HepG2 (cell line): ENCODE results near the gene ZNF248. TPM values are rescaled to one million over a fixed set of nuclear protein-coding genes. Genes with fewer than 3 reads are reported as not detected.

Experiments
- ATAC-seq: fragments of 200-7000 bp; cut with Tn5 transposase; 3 replicates; pipeline ENCODE4 v1.9.1; 2020; ENCODE audit warnings: mild to moderate bottlenecking, moderate library complexity
- BruUV-seq: library from RNA; stranded (reverse); fragments of 400-500 nt; replicated peaks from 2 replicates; lab custom pipeline; 2021; lab: Mats Ljungman, UMichigan
- CTCF ChIA-PET: fragments of 300-600 bp; formaldehyde crosslinking; extraction: SDS; loops from one replicate; lab custom pipeline; 2021; ENCODE audit warnings: low total read pairs, inconsistent platforms, low intra/inter-chr PET ratio; lab: Yijun Ruan, JAX
- POLR2A ChIA-PET: fragments of 350-600 bp; sonication (Branson Sonifier 250); formaldehyde crosslinking; loops from one replicate; lab custom pipeline; 2020; ENCODE audit warnings: antibody characterized with exemption, inconsistent platforms; lab: Yijun Ruan, JAX
- DNase-seq: peaks from one replicate; pipeline ENCODE4 v3.0.0-alpha.2; 2015; ENCODE audit warnings: low spot score
- FAIRE-seq: peaks from 3 replicates; lab custom pipeline; 2011; peaks lifted over from hg19 to GRCh38; lab: Jason Lieb, UNC
- H2AFZ ChIP-seq: one replicate; pipeline ENCODE4 v1.6.1; 2011; ENCODE audit warnings: low read length, inconsistent platforms
- H3K27ac ChIP-seq: fragments of 300-600 bp; 3 replicates; pipeline ENCODE4 v1.8.0; 2011; ENCODE audit warnings: mixed run types, mild to moderate bottlenecking, mixed read lengths, low read length, inconsistent platforms; ENCODE audit not compliant: insufficient read depth; ENCODE audit errors: extremely low read length
- H3K27me3 ChIP-seq, 2 experiments: fragments of 200-600 bp in 1 of 2; 2 replicates in 1 of 2; 3 replicates in 1 of 2; pipeline versions ENCODE4 v1.6.0 to v1.8.0; 2011; ENCODE audit warnings: low read length in 2 of 2, mild to moderate bottlenecking in 2 of 2, moderate library complexity in 2 of 2, inconsistent platforms in 1 of 2; ENCODE audit not compliant: insufficient read depth in 2 of 2, control insufficient read depth in 1 of 2
- H3K36me3 ChIP-seq, 2 experiments: fragments of 200-600 bp in 1 of 2; replicated peaks in 1 of 2; 2 replicates in 1 of 2; 3 replicates in 1 of 2; pipeline versions ENCODE4 v1.5.1 to v1.8.0; 2011; ENCODE audit warnings: low read length in 2 of 2, inconsistent platforms in 1 of 2; ENCODE audit not compliant: insufficient read depth in 2 of 2, control insufficient read depth in 1 of 2
- H3K4me1 ChIP-seq: 2 replicates; pipeline ENCODE4 v1.5.1; 2012; ENCODE audit warnings: low read length, inconsistent platforms; ENCODE audit not compliant: insufficient read depth
- H3K4me2 ChIP-seq: 2 replicates; pipeline ENCODE4 v1.6.0; 2011; ENCODE audit warnings: low read depth, low read length, inconsistent platforms
- H3K4me3 ChIP-seq, 3 experiments: fragments of 200-600 bp in 1 of 3; sonication (generic), shearing (Covaris generic) in 1 of 3; replicated peaks in 1 of 3; 2 replicates each; pipeline ENCODE4 v1.5.1; 2011 to 2016; ENCODE audit warnings: low read length in 3 of 3, inconsistent platforms in 2 of 3, low read depth in 2 of 3, mild to moderate bottlenecking in 2 of 3, control low read depth in 1 of 3, mixed read lengths in 1 of 3; ENCODE audit not compliant: insufficient read depth in 1 of 3
- H3K79me2 ChIP-seq: one replicate; pipeline ENCODE4 v1.6.1; 2011; ENCODE audit warnings: low read length, inconsistent platforms; ENCODE audit not compliant: insufficient read depth
- H3K9ac ChIP-seq: 2 replicates; pipeline ENCODE4 v1.6.0; 2011; ENCODE audit warnings: mild to moderate bottlenecking, low read depth, low read length, inconsistent platforms; ENCODE audit not compliant: insufficient read depth
- H3K9me3 ChIP-seq: 2 replicates; pipeline ENCODE4 v1.5.1; 2012; ENCODE audit warnings: mild to moderate bottlenecking, low read length
- H4K20me1 ChIP-seq: 2 replicates; pipeline ENCODE4 v1.6.0; 2011; ENCODE audit warnings: inconsistent platforms, mild to moderate bottlenecking, low read length, moderate library complexity; ENCODE audit not compliant: insufficient read depth
- CEBPB ChIP-seq: IDR thresholded peaks from 2 replicates; pipeline ENCODE4 v1.6.1; 2011; ENCODE audit warnings: low read depth, low read length, improper control_type of control experiment, borderline replicate concordance
- CEBPG ChIP-seq: IDR thresholded peaks from 2 replicates; pipeline ENCODE4 v1.6.1; 2016
- DMAP1 ChIP-seq: IDR thresholded peaks from 2 replicates; pipeline ENCODE4 v1.6.1; 2016
- E2F2 ChIP-seq: sonication (generic); formaldehyde crosslinking; IDR thresholded peaks from 2 replicates; pipeline ENCODE4 v1.4.0; 2020; ENCODE audit warnings: missing genetic modification reagents, borderline replicate concordance
- FOXA1 ChIP-seq, 2 experiments: fragments of 450-650 bp in 1 of 2; sonication (generic) in 1 of 2; formaldehyde crosslinking in 1 of 2; IDR thresholded peaks; 2 replicates each; pipeline versions ENCODE4 v1.4.0 to v1.6.1; 2016 to 2020; ENCODE audit warnings: missing genetic modification reagents in 1 of 2
- KAT2B ChIP-seq: fragments of 150-350 bp; IDR thresholded peaks from 2 replicates; pipeline ENCODE4 v1.6.1; 2014; ENCODE audit warnings: low read depth, low read length, borderline replicate concordance
- KLF9 ChIP-seq: IDR thresholded peaks from 2 replicates; pipeline ENCODE4 v1.6.1; 2016; ENCODE audit warnings: low read depth
- NFE2 ChIP-seq: sonication (generic); formaldehyde crosslinking; IDR thresholded peaks from 2 replicates; pipeline ENCODE4 v1.4.0; 2020; ENCODE audit warnings: missing genetic modification reagents
- NFYB ChIP-seq: sonication (generic); formaldehyde crosslinking; IDR thresholded peaks from 2 replicates; pipeline ENCODE4 v1.4.0; 2020; ENCODE audit warnings: missing genetic modification reagents
- PCBP1 ChIP-seq: fragments of 200-400 bp; formaldehyde crosslinking; IDR thresholded peaks from 2 replicates; pipeline ENCODE4 v1.6.1; 2017; ENCODE audit warnings: mild to moderate bottlenecking, low read depth, low read length, borderline replicate concordance
- PCBP2 ChIP-seq: fragments of 200-400 bp; formaldehyde crosslinking; optimal IDR thresholded peaks from 2 replicates; pipeline ENCODE3; 2018; ENCODE audit warnings: low read length, low read depth; ENCODE audit not compliant: poor library complexity, severe bottlenecking
- REL ChIP-seq: sonication (generic); formaldehyde crosslinking; conservative IDR thresholded peaks from 2 replicates; pipeline ENCODE4 v1.8.0; 2022; ENCODE audit warnings: mild to moderate bottlenecking, missing genetic modification reagents, moderate library complexity
- SPEN ChIP-seq: sonication (generic); formaldehyde crosslinking; IDR thresholded peaks from 2 replicates; pipeline ENCODE4 v1.5.1; 2020; ENCODE audit warnings: low read depth, mild to moderate bottlenecking, missing genetic modification reagents
- ZFX ChIP-seq: sonication (generic); formaldehyde crosslinking; IDR thresholded peaks from 2 replicates; pipeline ENCODE4 v1.4.0; 2020; ENCODE audit warnings: mild to moderate bottlenecking, low read depth, missing genetic modification reagents, moderate library complexity
- ZNF225 ChIP-seq: sonication (generic); formaldehyde crosslinking; IDR thresholded peaks from 2 replicates; pipeline ENCODE4 v1.4.0; 2020; ENCODE audit warnings: mild to moderate bottlenecking, missing genetic modification reagents
- ZNF264 ChIP-seq: sonication (generic); formaldehyde crosslinking; IDR thresholded peaks from 2 replicates; pipeline ENCODE4 v1.4.0; 2020; ENCODE audit warnings: missing genetic modification reagents
- ZNF430 ChIP-seq: sonication (generic); formaldehyde crosslinking; IDR thresholded peaks from 2 replicates; pipeline ENCODE4 v1.9.0; 2021; ENCODE audit warnings: mild to moderate bottlenecking, missing genetic modification reagents
- ZNF451 ChIP-seq: sonication (generic); formaldehyde crosslinking; IDR thresholded peaks from 2 replicates; pipeline ENCODE4 v1.5.0; 2020; ENCODE audit warnings: mild to moderate bottlenecking, missing genetic modification reagents
- ZNF564 ChIP-seq: sonication (generic); formaldehyde crosslinking; IDR thresholded peaks from 2 replicates; pipeline ENCODE4 v1.8.1; 2023; ENCODE audit warnings: mild to moderate bottlenecking, missing genetic modification reagents
- ZNF777 ChIP-seq: sonication (generic); formaldehyde crosslinking; IDR thresholded peaks from 2 replicates; pipeline ENCODE4 v1.4.0; 2020; ENCODE audit warnings: missing genetic modification reagents
- WGBS: methylation state at CpG from one replicate; pipeline ENCODE4 v1.1.6; 2017; ENCODE audit warnings: low lambda C conversion rate; 5-methylcytosine and 5-hydroxymethylcytosine counted together
- in situ Hi-C: cut with HindIII; loops from 2 replicates; pipeline ENCODE4 v1.10.0; 2017; ENCODE audit warnings: low pct_unique_long_range_greater_than_20kb; ENCODE audit not compliant: extremely low pct_ligation_motif_present
- intact Hi-C: fragments of 100-400 bp; cut with micrococcal nuclease; formaldehyde crosslinking; loops from one replicate; pipeline ENCODE4 v1.10.0; 2022; ENCODE audit not compliant: unreplicated experiment
- polyA plus RNA-seq, 8 experiments: library from polyadenylated mRNA; depleted of rRNA in 3 of 8; stranded (reverse) in 7 of 8; unstranded in 1 of 8; fragments of >200 nt; fragmentation: Illumina TruSeq in 4 of 8; extraction: Trizol in 4 of 8; gene quantifications; 2 replicates each; pipeline versions ENCODE4 v1.2.1 to v1.2.3, GENCODE V29; 2011 to 2016; ENCODE audit warnings: low read depth in 4 of 8, missing spikeins in 1 of 8, mixed read lengths in 1 of 8; ENCODE audit not compliant: insufficient read depth in 1 of 8
- total RNA-seq, 5 experiments: library from RNA; depleted of rRNA; stranded (reverse); fragments of >200 nt; fragmentation: Illumina TruSeq; extraction: Trizol; gene quantifications; 2 replicates each; pipeline ENCODE4 v1.2.3, GENCODE V29; 2016; ENCODE audit warnings: low read depth in 1 of 5

The ZNF248 gene
- total and polyA plus RNA-seq, 2 of the 13 experiments (the other 11 are each of a cell fraction or from before 2014, with no cell fraction given) = 12.8 to 13.3 TPM

DNA sequence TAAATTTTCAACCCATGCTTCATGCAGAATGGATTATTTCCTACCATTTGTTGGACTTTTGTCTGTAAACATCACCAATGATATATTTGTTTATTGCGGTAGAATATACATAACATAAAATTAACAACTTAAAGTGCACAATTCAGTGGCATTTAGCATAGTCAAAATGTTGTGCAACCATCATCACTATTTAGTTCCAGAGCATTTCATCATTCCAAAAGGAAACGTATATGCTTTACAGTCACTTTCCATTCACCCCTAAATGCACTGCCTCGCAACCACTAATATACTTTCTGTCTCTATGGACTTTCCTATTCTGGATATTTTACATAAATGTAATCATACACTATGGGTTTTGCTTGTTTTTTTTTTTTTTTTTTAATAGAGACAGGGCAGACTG, 11.4 kb upstream of the ZNF248 start:
- POLR2A ChIA-PET = no interaction called here
- Histone ChIP-seq H3K36me3 (no peaks in the 10 kb centered on the region), H3K79me2 (no peaks in the 10 kb centered on the region), H3K27me3 (no peaks in the 10 kb centered on the region), H3K9me3 (no peaks in the 10 kb centered on the region), H3K9ac (no peak overlapping the region), H4K20me1 (no peaks in the 10 kb centered on the region), H3K4me2 (no peak overlapping the region), H2AFZ (no peak overlapping the region), H3K4me1 (peaks cover 64% of the 10 kb centered on the region)
- intact Hi-C loops (no loop called here), in situ Hi-C loops (no loop called here)
- no TSS peak for BruUV-seq
- ATAC-seq = no peak
- WGBS = 11% methylated on average over 3 of the region's 3 CpGs
- CTCF ChIA-PET = no interaction called here
- FAIRE-seq = no peak
- no peak for DNase-seq
- no peak for TF ChIP-seq PCBP2
- TF ChIP-seq ZNF564 = no peak
- TF ChIP-seq ZNF451 (CRISPR knock-in tag) = no peak
- TF ChIP-seq CEBPB = peak; percentile 74; the same call in 1 of the 2 replicates
- TF ChIP-seq CEBPG = peak; percentile 35; the same call in 1 of the 2 replicates
- TF ChIP-seq DMAP1 (CRISPR knock-in tag) = no peak
- no peak for TF ChIP-seq KAT2B
- no peak for TF ChIP-seq REL (CRISPR knock-in tag)
- TF ChIP-seq, all 625 proteins: peak for 2
- H3K27ac ChIP-seq = no peak overlapping the region
- no peak overlapping the region for H3K4me3 ChIP-seq

GRCh38 chr10:37865957-37866803, 8.8 kb upstream of the ZNF248 start:
- in situ Hi-C loops (no loop called here), intact Hi-C loops (no loop called here)
- peak overlapping the region; percentile 43 for H3K27ac ChIP-seq
- POLR2A ChIA-PET = interaction anchor here (1.0 to 1.6 kb wide), 2 partner anchors 8 to 9 kb away, joined by 3 to 6 read pairs; no protein-coding TSS in a partner anchor
- peak overlapping the region; percentile 90 for H2AFZ ChIP-seq
- CTCF ChIA-PET = no interaction called here
- no peaks in the 10 kb centered on the region for H3K79me2 ChIP-seq
- H3K4me1 ChIP-seq = peaks cover 43% of the 10 kb centered on the region
- WGBS = 18% methylated on average over 9 of the region's 9 CpGs
- no peaks in the 10 kb centered on the region for H3K27me3 ChIP-seq
- BruUV-seq = no TSS peak
- DNase-seq = no peak
- no peak for FAIRE-seq
- peak overlapping the region; percentile 33 to 54 (median 50); a peak in 4 of 6 replicates for H3K4me3 ChIP-seq
- peak overlapping the region; percentile 69 for H3K4me2 ChIP-seq
- no peaks in the 10 kb centered on the region; the same call in 1 of the 2 replicates for H3K9me3 ChIP-seq
- H3K9ac ChIP-seq = peak overlapping the region; percentile 44; the same call in 1 of the 2 replicates
- H4K20me1 ChIP-seq = no peaks in the 10 kb centered on the region
- ATAC-seq = peak; percentile 73
- H3K36me3 ChIP-seq = no peaks in the 10 kb centered on the region
- no peak for TF ChIP-seq ZNF225 (CRISPR knock-in tag)
- TF ChIP-seq PCBP1 = no peak
- TF ChIP-seq E2F2 (CRISPR knock-in tag) = no peak
- TF ChIP-seq ZNF264 (CRISPR knock-in tag) = no peak
- 0 out of 2 replicates have a peak, but pooled peaks have one; percentile 4 for TF ChIP-seq NFE2 (CRISPR knock-in tag)
- TF ChIP-seq ZNF777 (CRISPR knock-in tag) = no peak
- TF ChIP-seq FOXA1 (IDR thresholded peaks at IDR 0.05) = no peak
- no peak for TF ChIP-seq FOXA1 (CRISPR knock-in tag; IDR thresholded peaks at IDR 0.05)
- no peak for TF ChIP-seq NFYB (CRISPR knock-in tag)
- TF ChIP-seq KLF9 = no peak
- TF ChIP-seq ZFX (CRISPR knock-in tag) = peak; percentile 71
- TF ChIP-seq SPEN (CRISPR knock-in tag) = no peak
- TF ChIP-seq ZNF430 = no peak
